GM19468 (cell line): ENCODE results near the gene AMER1.
"Not testable (repeated sequence)": the region's sequence is repeated elsewhere in the genome, so short reads cannot be mapped to it uniquely, and the experiment has no call there.

ENCODE experiments used
- ATAC-seq: cut with Tn5 transposase; IDR thresholded peaks from one replicate; pipeline ENCODE4 v1.9.1; 2021; ENCODE audit warnings: mild to moderate bottlenecking, moderate library complexity, moderate number of reproducible peaks; ENCODE audit not compliant: unreplicated experiment; ENCODE audit errors: extremely low read depth

AMER1 gene

GRCh38 chrX:64205441-64205734, at the start of gene AMER1:
TSS of gene AMER1 (minus strand) at chrX:64205708. CDS start at chrX:64193286, 12,422 bp downstream.
- ATAC-seq = peak; percentile 6

GRCh38 chrX:64230123-64230970, 24.8 kb upstream of the AMER1 start, which contains the start of gene ASB12:
TSS of gene ASB12 (minus strand) at chrX:64230607. CDS start at chrX:64225650, 4,957 bp downstream.
- no peak for ATAC-seq

DNA sequence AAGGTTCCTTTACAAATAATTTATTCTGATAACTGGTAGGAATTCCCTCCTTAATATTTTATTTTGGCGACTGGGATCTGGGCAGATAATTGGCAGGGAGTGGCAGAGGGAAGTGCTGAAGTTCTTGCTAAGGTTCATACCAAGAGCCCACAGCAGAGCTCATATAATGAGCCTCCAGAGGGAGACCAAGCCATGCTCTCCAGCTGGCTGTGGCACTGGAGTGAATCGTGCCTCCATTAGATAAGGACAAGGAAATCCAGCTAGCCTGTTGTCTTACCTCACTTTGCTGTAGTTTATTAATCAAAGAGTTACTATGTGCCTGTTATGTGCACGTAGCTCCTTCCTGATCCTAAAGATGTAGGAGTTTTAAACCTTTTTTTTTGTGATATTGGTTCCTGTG, 23.6 kb upstream of the AMER1 start:
- ATAC-seq = no peak

- no peak for ATAC-seq
Measured at GRCh38 chrX:64218023-64218422, 12.5 kb upstream of the AMER1 start.

GRCh38 chrX:64213989-64214388, 8.5 kb upstream of the AMER1 start:
- ATAC-seq = not testable (repeated sequence)

GRCh38 chrX:64206556-64207162, 1.2 kb upstream of the AMER1 start:
- ATAC-seq = no peak

DNA sequence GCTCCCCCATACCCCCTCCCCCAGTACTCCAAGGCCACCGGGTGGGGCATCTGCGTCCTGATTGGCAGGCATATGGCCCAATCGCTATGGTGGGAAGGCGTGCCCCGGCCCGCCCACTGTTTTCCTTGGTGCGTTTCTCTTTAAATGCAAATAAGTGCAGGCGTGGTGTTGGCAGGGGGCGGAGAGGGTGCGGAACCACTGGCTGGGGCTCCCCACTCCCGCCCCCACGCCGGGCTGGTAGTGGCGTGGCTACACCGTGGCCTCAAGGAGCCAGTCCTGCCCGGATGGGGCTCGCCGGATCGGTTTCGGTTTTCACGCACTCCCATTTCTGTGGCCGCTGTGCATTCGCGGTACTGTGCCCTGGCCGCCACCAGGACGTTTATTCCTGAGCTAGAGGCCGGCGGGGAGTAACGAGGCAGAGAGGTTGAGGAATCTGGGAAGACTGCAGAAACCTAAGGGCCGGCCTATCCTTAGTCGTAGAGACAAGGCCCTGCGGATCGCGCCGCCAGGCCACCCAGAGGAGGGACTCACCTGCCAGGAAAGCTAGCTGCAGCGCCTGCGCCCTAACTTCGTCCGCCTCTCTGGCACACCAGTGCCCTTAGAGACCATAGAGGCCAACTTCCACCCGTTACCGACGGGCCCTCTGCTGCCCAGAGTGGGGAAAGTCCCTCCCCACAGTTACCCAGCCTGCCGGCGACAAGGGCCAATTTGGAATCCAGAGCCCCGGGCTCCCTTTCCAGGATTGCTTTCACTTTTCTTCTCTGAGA, 410 bp upstream of the AMER1 start:
- peak; percentile 87 for ATAC-seq

DNA sequence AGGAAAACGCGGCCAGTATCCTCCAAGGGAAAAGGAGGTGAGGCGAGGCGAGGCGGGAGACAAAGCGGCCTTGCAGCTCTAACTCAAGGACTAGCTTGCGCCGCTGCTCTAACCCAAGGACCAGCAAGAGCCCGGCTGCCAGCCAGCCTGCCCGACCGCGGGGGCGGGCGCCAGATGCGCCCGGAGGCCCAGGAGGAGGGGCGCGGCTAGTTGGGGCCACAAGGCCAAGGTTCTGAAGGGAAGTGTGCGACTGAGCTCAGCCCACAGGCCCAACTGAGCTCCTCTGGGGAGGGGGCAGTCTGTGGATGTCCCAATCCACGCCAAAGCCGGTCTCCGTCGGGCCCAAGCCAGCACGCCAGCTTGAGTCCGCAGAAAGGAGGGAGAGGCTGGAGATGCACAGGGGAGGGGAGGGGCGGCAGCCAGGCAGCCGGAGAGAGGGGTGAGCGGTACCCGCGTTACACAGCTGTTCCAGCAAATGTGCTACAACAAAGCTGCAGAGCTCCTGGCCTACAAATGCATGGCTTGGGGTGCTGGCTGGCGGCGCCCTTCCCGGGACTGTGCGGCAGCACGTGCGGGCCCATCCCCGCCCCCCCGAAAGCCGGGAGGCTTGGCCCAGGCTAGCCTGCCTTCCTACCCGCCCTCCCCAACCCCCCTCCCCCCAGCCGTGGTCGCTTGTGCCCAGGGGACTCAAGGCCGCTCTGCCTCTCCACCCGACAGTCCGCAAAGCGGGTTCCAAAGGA, 637 bp downstream of the AMER1 start:
- ATAC-seq = no peak

GRCh38 chrX:64204252-64204651, 1.3 kb downstream of the AMER1 start:
- no peak for ATAC-seq

GRCh38 chrX:64202808-64203325, 2.6 kb downstream of the AMER1 start:
- ATAC-seq = no peak

GRCh38 chrX:64198036-64198435, 7.5 kb downstream of the AMER1 start:
- ATAC-seq = no peak

DNA sequence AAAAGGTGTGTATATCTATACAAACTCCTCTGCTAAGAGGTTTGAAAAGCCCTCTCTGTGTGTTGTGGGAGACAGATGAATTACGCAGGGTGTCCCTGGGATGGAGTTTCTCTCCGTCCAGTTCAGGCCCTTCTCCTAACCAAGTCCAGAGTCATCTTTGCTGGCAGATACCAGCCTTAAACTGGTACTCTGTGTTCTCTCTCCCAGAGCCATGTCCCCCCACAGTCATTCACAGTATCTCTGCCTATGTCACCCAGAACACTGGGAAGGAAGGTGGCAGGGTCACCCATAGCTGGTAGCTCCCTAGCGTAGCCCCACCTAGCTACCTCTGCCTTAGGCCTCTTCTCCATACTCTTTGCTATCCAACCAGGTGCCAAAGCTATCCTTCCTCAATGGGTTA, 8.9 kb downstream of the AMER1 start:
- ATAC-seq = no peak

DNA sequence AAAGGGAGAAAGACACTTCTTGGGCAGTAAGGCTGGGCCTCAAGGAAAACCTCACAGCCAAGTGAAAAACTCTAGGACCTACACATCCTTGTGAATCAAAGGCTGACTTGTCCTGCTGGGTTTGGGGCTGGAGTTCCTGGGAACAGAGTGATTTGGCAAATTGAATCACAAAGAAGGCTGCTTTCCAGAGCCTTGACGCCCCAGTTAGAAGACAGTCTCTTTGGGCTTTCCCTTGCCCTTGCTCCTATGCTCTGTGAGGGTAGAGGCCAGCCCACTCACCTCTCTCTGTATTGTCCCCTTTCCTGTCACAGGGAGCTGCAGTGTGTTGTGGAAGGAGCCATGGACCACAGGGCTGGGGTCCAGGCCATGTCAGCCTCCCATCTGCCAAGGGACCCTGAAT, 9.6 kb downstream of the AMER1 start:
- no peak for ATAC-seq

DNA sequence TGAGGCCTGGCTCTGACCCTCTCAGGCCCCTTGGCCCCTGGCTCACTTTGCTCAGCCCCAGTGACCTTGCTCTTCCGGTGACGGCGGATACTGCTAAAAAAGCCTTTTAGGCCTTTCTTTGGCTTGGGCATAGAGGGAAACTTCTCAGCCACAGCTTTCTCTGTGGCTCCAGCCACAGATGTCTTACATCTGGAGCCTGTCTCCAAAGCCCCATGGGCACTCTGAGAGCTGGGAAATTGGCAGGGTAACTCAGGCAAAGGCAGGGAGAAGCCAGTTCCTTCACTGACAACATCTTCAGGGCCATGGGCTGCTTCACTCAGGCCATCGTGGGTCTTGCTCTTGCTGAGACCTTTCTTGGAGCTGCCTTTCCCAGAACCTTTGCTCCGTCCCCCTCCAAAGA, 12.8 kb downstream of the AMER1 start:
- no peak for ATAC-seq

DNA sequence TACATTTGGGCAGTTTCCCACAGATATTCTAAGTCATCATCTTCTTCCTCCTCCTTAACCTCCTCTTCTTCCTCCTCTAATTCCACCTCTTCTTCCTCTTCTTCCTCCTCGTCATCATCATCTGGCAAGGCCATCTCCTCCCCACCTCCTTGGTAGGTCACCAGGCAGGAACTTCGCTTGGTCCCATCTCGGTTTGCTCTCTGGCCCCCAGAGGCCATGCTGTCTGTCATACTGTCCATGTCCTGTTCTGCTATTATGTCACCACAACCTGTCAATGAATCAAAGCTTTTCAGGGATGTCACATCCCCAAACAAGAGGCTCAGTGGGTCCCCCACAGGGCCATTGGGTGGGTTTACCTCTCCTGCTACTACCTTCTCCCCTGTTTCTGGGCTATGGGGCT, 13.5 kb downstream of the AMER1 start:
- no peak for ATAC-seq

GRCh38 chrX:64191281-64192010, 14.1 kb downstream of the AMER1 start:
- ATAC-seq = no peak

- ATAC-seq = no peak
Measured at GRCh38 chrX:64190136-64190740, 15.3 kb downstream of the AMER1 start.

- no peak for ATAC-seq
Measured at GRCh38 chrX:64188901-64189300, 16.6 kb downstream of the AMER1 start.

DNA sequence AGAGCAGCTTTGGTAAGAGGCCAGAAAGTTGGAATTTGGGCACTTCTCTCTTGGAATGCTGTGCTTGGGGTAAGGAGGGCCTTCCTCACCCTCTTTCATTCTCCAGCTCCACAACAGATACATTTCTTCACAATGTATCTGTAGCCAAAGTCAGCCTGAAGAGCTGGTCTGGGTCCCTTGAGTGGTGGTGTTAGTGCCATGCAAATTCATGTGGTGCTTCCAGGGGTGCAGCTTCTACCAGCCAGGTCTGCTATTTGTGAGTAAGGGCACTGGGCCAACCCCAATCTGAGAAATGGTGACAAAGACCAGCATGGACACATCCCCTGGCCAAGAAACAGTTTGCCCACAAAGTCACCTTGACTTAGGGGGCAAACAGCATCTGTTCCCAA, 17.8 kb downstream of the AMER1 start:
- no peak for ATAC-seq
